GM12873 (cell line): ENCODE data around the gene ASPRV1.

ENCODE experiments used
- TF ChIP-seq, protein P1 (sequence below): IDR thresholded peaks from 2 replicates; pipeline ENCODE4 v1.5.1; 2012; ENCODE audit warnings: low read depth, mild to moderate bottlenecking, moderate library complexity, low read length, control low read depth; ENCODE audit not compliant: insufficient read depth; ENCODE audit errors: missing control alignments

Gene ASPRV1

DNA sequence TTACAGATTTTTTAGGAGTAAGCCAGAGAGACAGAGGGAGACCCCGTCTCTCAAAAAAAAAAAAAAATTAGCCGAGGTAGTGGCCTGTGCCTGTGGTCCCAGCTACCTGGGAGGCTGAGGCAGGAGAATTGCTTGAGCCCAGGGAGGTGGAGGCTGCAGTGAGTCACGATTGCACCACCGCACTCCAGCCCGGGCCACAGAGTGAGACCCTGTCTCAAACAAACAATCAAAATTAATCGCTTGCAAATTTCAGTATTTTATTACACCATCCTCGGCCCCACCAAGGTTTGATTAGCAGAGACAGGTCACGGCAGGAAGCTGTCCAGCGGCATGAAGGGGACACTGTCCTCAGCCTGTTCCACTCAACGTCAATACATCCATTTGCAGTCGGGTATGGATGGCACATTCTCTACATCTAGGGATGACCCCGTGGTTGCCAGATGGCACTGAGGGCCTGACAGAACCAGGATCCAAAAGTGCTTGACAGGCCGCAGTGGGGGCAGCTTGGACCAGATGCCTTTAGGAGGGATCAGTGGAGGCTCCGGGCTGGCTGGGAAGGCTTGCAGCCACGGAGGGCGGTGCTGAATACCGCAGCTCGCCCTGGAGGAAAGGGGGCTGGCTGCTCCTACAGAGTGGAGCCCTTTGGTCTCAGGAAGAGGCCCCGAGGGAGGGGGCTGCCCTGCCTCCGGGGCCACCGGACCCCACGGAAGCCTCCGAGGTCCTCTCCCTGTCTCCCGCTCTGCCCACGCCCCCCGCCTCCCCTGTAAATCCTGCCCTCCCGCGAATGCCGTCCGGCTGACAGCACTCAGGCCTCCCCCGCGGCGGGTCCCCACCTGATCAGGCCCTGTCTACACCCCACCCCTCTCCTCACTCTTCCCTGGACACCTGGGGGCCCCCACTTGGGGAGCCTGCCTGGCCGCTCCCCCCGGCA, 13.1 kb downstream of the ASPRV1 start:
- TF ChIP-seq, protein P1, sequence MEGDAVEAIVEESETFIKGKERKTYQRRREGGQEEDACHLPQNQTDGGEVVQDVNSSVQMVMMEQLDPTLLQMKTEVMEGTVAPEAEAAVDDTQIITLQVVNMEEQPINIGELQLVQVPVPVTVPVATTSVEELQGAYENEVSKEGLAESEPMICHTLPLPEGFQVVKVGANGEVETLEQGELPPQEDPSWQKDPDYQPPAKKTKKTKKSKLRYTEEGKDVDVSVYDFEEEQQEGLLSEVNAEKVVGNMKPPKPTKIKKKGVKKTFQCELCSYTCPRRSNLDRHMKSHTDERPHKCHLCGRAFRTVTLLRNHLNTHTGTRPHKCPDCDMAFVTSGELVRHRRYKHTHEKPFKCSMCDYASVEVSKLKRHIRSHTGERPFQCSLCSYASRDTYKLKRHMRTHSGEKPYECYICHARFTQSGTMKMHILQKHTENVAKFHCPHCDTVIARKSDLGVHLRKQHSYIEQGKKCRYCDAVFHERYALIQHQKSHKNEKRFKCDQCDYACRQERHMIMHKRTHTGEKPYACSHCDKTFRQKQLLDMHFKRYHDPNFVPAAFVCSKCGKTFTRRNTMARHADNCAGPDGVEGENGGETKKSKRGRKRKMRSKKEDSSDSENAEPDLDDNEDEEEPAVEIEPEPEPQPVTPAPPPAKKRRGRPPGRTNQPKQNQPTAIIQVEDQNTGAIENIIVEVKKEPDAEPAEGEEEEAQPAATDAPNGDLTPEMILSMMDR = no peak

DNA sequence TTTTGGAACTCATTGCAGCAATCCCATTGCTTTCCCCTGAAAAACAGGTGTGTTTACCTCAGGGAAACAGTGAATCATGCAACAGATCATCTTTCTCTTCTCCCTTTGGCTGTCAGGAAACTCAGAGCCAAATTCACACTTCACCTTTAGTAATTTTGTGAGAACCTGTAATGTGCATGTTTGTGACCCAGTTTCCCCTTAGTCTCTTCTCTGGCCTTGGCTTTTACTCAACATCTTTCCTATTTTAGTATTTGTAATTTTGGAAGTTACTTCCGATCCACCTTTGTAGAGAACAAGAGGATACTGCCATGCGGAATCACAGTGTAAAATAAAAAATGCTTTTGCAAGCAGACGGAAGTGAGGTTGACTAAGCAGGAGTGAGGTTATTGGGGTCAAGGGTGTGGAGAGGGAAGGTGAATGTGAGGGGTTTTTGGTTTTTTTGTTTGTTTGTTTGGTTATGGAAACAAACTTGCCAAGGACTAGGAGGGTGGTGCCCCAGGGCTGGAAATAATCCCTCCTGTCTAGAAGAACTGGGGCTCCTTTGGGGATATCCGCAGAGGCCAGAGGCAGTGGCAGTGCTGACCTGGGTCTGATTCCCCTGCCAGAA, 14.0 kb downstream of the ASPRV1 start:
- TF ChIP-seq, protein P1 = no peak

DNA sequence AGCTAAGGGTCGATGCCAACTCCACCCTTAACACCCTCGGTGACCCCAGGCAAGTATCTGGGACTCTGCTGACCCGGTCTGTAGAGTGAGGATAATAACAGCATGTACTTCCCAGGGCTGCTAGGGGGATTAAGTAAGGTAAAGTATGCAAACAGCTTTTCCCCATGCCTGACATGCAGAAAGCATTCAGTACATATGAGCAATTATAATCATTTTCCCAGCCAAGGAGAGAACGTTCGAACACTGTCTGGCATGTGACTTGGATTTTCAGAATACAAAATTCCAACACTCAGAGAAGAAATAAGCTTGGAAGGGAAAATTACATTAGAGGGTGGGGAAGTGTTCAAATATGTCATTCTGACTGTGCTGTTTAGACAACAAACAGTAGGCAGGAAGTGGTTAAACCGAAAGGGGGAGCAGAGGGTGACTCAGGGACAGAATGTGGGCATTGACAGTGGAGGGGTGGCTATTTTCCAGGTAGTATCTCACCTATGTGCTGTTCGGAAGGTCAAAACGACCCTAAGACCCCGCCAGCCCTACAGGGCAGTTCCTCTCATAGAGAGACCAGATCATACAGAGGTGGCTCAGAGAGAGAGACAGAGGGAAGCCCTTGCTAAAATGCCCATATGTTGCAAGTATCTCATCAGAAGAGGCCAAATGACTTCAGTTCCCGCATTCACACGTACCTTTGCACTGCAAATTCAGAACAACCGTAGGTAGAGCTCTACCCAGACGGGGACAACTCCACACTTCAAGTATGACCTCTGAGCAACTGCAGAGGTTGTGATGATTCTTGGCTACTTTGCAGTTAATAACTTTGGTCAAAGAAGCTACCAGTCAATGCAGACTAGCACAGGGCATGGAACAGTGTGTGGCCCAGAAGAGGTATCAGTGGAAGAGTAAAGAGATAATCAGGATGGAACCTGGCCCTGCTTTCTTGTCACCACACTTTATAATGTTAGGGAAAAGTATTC, 14.8 kb downstream of the ASPRV1 start:
- TF ChIP-seq, protein P1 = no peak

DNA sequence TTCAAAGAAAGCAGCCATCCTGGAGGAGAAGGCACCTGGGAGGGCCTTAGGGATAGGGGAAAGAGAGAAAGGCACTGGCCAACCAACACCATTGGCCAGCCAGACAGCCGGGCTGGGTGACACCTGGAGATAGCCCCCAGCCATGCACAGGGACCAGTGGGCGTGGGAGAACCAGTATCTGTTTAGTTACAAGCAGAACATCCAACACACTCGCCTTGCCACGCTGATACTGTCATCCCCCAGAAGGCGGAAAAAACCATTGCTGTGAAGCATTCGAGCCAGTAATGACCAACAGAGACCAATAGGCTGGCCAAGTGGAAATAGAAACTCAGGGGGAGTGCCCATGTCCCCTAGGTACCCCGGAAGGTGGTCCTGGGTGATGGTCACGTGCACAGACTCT, 15.5 kb downstream of the ASPRV1 start:
- TF ChIP-seq, protein P1 = no peak

DNA sequence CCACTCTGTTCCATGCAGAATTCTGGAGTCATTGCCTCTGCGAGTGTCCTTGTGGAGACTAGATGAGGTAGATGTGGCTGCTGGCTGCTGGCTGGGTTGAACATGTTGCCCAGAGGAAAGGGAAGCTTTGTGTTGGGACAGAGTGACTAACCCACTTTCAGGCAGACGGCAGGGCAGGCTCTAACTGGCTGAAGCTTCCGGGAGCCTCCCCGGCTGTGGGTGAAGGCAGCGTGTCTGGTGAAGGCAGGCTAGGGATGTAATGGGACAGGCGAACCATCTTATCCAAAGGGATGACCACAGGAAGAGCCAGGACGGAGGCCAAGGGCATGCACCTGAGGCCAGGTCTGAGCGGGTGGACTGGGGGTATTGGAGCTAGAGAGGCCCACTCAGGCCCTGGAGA, 16.0 kb downstream of the ASPRV1 start:
- TF ChIP-seq, protein P1 = no peak

DNA sequence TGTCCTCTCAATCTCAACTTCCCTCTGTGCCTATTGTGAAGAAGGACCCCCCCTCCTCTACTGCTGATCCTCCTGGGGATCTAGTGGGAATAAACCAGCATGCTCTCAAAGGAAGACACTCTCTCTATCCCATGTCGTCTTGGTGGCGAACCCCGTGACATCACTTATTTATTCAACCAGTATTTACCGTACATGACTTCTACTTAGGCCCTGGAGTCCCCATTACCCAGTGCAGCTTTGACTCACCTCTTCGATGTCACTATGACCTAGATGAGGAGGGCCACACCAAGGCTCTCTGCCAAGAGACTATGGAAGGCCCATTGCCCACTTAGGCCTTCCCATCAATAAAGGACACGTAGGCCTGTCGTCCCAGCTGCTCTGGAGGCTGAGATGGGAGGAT, 16.7 kb downstream of the ASPRV1 start:
- TF ChIP-seq, protein P1 = no peak
